ENCODE data around the gene CFAP45.

CFAP45 gene

DNA sequence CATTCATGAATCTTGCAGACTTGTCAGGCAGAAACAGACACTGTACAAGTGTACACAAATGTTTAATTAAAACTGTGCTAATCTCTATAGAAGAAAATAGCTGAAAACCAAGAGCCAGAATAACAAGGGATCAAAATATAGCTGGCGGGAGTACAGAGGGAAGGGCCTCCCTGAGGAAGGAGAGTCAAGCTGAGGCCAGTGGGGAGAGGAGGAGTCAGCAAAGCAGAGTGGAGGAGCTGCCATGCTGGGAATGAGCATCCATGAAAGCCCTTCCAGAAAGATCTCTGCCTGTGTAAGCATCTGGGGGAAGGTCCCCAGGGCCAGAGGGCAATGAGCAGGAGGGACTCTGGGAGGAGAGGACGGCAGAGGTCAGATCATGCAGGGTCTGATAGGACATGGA lies 58.2 kb downstream of the CFAP45 start:
- Histone ChIP-seq H3K4me1 (no peaks in the 10 kb centered on the region), H3K27ac (no peak overlapping the region), H3K4me3 (no peak overlapping the region), H3K36me3 (peaks cover 0 to 35% (median 15%) of the 10 kb centered on the region in 3 donors), H3K27me3 (no peaks in the 10 kb centered on the region), H3K9me3 (no peaks in the 10 kb centered on the region)
- no peak for TF ChIP-seq CTCF (IDR thresholded peaks at IDR 0.05)
- intact Hi-C loops (cut with DNase I; ENCODE audit: low total_unique reads), result no loop called here
- DNase-seq, result no peak

DNA sequence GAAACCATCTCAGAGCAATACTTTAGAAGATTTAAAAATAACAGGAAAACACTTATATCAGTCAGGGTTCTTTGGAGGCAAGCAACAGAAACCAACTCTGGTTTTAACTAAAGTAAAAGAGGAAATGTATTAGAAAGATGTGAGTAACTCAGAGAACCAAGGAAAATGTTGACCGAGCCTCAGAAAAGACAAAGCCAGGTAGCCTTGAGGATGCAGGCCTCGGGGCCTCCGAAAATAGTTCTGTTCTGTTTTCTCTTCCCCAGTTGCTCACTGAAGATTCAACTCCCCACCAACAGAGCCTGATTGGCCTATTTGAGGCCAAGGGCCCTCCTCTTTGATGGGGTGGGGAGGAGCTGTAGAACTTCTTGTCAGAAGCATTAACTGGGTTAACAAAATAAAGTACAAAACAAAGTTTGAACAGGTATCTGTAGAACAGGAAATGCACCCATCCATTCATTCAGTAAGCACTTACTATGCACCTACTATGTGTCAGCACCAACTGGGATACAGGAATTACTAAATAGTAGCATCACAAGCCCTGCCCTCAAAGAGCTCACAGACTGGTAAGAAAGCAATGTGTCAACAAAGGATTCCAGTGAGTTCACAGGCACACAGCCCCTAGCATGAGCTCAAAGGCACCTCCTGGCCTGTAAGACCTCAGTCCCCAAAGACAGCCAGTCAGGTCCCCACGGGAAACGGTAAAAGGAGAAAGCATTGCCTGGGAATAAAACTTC lies 60.7 kb downstream of the CFAP45 start:
- H3K4me3 ChIP-seq, result no peak overlapping the region
- H3K36me3 ChIP-seq, result peaks cover 0 to 49% (median 15%) of the 10 kb centered on the region in 3 donors
- no peak overlapping the region for H3K27ac ChIP-seq
- no peak for TF ChIP-seq CTCF (IDR thresholded peaks at IDR 0.05)
- intact Hi-C loops (cut with DNase I; ENCODE audit: low total_unique reads), result no loop called here
- no peaks in the 10 kb centered on the region for H3K4me1 ChIP-seq
- H3K9me3 ChIP-seq, result no peaks in the 10 kb centered on the region
- no peaks in the 10 kb centered on the region for H3K27me3 ChIP-seq
- no peak for DNase-seq

DNA sequence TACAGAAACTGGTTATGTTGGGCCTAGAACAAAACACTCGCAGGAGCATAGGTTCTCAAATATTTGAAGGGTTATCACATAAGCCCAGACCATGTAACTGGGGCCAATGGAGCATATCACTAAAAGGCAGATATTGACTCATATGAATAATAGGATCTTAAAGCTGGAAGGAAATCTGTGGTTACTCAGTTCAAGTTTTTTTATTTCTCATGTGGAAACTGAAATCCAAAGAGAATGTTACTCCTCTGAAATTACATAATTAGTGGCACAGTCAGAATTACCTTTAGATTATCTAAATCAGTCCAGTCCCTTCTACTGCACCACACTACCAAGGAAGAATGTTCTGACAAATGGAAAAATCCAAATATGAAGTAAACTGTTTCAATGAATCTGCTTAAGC lies 61.2 kb downstream of the CFAP45 start:
- intact Hi-C loops (cut with DNase I; ENCODE audit: low total_unique reads), result no loop called here
- no peak for DNase-seq
- Histone ChIP-seq H3K27ac (no peak overlapping the region), H3K4me1 (no peaks in the 10 kb centered on the region), H3K4me3 (no peak overlapping the region), H3K27me3 (no peaks in the 10 kb centered on the region), H3K36me3 (peaks cover 0 to 55% (median 15%) of the 10 kb centered on the region in 3 donors), H3K9me3 (no peaks in the 10 kb centered on the region)
- no peak for TF ChIP-seq CTCF (IDR thresholded peaks at IDR 0.05)

DNA sequence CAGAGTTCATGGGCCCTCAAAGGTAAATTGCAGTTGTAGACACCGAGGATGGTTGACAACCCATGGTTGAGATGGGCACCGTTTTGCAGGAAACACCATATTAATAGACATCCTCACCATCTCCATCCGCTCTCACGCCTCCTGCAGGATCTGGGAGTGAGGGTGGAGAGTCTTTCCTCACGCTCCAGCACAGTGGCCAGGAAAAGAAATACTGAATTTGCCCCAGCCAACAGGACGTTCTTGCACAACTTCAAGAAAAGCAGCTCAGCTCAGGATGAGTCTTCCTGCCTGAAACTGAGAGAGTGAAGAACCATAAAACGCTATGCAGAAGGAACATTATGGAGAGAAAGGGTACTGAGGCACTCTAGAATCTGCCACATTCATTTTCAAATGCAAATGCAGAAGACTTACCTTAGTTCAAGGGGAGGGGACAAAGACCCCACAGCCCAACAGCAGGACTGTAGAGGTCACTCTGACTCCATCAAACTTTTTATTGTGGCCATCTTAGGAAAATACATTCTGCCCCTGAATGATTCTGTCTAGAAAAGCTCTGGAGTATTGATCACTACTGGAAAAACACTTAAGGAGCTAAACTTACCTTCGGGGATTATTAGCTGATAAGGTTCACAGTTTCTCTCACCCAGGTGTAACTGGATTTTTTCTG lies 64.0 kb downstream of the CFAP45 start:
- Histone ChIP-seq H3K4me3 (no peak overlapping the region), H3K27ac (no peak overlapping the region), H3K27me3 (no peaks in the 10 kb centered on the region), H3K36me3 (peaks cover 0 to 53% (median 14%) of the 10 kb centered on the region in 3 donors), H3K9me3 (no peaks in the 10 kb centered on the region), H3K4me1 (no peaks in the 10 kb centered on the region)
- no peak for DNase-seq
- intact Hi-C loops (cut with DNase I; ENCODE audit: low total_unique reads), result no loop called here
- TF ChIP-seq CTCF (IDR thresholded peaks at IDR 0.05), result no peak

DNA sequence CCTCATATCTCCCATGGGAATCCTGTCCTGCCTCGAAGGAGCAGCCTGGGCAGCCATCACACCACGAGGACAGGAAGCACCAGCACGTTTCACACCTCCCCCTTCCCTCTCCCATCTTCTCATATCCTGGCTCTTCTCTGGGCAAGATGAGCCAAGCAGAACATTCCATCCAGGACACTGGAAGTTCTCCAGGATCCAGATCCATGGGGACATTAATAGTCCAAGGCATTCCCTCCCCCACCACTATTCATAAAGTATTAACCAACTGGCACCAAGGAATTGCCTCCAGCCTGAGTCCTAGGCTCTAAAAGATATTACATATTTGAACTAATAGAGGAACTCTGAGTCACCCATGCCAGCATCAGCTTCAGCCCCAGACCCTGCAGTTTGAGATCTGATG lies 64.6 kb downstream of the CFAP45 start:
- peaks cover 0 to 47% (median 10%) of the 10 kb centered on the region in 3 donors for H3K36me3 ChIP-seq
- no peaks in the 10 kb centered on the region for H3K27me3 ChIP-seq
- no peak for TF ChIP-seq CTCF (IDR thresholded peaks at IDR 0.05)
- no peak overlapping the region for H3K4me3 ChIP-seq
- DNase-seq, result no peak
- no peaks in the 10 kb centered on the region for H3K4me1 ChIP-seq
- H3K27ac ChIP-seq, result no peak overlapping the region
- no peaks in the 10 kb centered on the region for H3K9me3 ChIP-seq
- intact Hi-C loops (cut with DNase I; ENCODE audit: low total_unique reads), result no loop called here

Measured in tibial artery (tissue), 4 donors.